GM20000 (cell line): ENCODE measurements around the gene TIGIT.
A peak's percentile ranks its signal among the peaks of the same experiment; 100 is the strongest.
"Not testable (repeated sequence)": the region's sequence is repeated elsewhere in the genome, so short reads cannot be mapped to it uniquely, and the experiment has no call there.

Experiments
- DNase-seq: peaks from one replicate; pipeline ENCODE4 v3.0.0; 2012; ENCODE audit warnings: low spot score
- TF ChIP-seq, protein P1 (sequence below): IDR thresholded peaks from 2 replicates; pipeline ENCODE4 v1.5.1; 2012; ENCODE audit warnings: mild to moderate bottlenecking, control low read depth; ENCODE audit errors: extremely low read depth, missing control alignments

Gene TIGIT

DNA sequence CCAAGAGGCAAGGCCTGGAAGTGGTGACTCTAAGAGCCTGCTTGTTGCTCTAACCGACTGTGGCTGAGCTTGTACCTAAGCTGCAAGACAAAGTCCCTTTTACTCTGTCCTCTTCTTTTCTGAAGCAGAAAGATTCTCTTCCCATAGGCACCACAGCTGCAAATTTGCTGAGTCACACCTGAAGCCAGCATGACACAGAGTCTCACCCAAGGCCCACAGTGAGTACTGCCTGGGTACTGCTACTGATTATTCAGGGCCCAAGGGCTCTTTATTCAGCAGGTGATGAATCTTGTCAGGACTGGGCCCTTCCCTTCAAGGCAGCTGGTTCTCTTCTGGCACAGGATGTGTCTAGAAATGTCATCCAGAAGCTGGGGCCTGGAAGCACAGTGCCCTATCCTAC lies 18.9 kb upstream of the TIGIT start:
- DNase-seq, result no peak
- TF ChIP-seq, protein P1, sequence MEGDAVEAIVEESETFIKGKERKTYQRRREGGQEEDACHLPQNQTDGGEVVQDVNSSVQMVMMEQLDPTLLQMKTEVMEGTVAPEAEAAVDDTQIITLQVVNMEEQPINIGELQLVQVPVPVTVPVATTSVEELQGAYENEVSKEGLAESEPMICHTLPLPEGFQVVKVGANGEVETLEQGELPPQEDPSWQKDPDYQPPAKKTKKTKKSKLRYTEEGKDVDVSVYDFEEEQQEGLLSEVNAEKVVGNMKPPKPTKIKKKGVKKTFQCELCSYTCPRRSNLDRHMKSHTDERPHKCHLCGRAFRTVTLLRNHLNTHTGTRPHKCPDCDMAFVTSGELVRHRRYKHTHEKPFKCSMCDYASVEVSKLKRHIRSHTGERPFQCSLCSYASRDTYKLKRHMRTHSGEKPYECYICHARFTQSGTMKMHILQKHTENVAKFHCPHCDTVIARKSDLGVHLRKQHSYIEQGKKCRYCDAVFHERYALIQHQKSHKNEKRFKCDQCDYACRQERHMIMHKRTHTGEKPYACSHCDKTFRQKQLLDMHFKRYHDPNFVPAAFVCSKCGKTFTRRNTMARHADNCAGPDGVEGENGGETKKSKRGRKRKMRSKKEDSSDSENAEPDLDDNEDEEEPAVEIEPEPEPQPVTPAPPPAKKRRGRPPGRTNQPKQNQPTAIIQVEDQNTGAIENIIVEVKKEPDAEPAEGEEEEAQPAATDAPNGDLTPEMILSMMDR, result no peak

DNA sequence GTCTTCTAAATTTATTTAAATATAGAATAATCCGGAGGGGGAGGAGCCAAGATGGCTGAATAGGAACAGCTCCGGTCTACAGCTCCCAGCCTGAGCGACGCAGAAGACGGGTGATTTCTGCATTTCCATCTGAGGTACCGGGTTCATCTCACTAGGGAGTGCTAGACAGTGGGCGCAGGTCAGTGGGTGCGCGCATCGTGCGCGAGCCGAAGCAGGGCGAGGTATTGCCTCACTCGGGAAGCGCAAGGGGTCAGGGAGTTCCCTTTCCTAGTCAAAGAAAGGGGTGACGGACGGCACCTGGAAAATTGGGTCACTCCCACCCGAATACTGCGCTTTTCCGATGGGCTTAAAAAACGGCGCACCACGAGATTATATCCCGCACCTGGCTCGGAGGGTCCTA lies 17.0 kb upstream of the TIGIT start:
- not testable (repeated sequence) for DNase-seq

DNA sequence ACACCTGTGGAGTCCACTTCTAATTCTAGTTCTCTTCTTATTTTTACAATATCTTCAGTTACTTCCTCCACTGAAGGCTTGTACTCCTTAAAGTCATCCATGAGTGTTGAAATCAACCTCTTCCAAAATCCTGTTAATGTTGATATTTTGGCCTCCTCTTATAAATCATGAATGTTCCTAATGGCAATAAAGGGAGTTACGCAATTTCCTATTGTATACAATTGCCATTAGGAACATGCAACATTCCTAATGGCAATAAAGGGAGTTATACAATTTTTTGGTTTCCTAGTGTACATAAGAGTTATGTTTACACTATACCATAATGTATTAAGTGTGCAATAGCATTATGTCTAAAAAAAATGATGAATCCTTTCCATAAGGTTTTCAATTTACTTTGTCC lies 9.2 kb upstream of the TIGIT start:
- DNase-seq, result no peak
- TF ChIP-seq, protein P1, result no peak

DNA sequence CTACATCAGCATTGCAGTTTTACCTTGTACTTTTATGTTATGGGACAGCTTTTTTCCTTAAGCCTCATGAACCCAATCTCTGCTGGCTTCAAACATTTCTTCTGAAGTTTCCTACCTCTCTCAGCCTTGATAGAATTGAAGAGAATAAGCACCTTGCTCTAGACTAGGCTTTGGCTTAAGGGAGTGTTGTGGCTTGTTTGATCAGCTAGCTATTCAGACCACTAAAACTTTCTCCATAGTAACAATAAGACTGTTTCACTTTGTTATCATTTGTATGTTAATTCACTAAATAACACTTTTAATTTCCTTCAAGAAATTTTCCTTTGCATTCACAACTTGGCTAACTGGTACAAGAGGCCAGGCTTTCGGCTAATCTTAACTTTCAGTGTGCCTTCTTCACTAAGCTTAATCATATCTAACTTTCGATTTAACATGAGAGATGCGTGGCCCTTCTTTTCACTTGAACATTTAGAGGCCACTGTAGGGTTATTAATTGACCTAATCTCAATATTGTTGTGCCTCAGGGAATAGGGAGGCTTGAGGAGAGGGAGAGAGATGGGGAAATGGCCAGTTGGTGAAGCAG lies 8.1 kb upstream of the TIGIT start:
- DNase-seq, result no peak
- TF ChIP-seq, protein P1, result no peak

DNA sequence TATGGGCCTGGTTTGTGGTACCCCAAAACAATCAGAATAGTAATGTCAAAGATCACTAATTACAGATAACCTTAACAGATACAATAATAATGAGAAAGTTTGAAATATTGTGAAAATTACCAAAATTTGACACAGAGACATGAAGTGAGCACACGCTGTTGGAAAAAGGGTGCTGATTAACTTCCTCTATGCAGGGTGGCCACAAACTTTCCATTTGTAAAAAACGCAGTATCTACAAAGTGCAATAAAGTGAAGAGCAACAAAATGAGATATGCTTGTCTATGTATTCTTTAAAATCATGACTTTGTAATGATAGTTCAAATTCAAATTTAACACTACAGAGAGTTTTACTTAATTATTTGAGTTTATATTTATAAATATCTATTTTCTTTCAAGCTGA lies 7.6 kb upstream of the TIGIT start:
- TF ChIP-seq, protein P1, result no peak
- no peak for DNase-seq

DNA sequence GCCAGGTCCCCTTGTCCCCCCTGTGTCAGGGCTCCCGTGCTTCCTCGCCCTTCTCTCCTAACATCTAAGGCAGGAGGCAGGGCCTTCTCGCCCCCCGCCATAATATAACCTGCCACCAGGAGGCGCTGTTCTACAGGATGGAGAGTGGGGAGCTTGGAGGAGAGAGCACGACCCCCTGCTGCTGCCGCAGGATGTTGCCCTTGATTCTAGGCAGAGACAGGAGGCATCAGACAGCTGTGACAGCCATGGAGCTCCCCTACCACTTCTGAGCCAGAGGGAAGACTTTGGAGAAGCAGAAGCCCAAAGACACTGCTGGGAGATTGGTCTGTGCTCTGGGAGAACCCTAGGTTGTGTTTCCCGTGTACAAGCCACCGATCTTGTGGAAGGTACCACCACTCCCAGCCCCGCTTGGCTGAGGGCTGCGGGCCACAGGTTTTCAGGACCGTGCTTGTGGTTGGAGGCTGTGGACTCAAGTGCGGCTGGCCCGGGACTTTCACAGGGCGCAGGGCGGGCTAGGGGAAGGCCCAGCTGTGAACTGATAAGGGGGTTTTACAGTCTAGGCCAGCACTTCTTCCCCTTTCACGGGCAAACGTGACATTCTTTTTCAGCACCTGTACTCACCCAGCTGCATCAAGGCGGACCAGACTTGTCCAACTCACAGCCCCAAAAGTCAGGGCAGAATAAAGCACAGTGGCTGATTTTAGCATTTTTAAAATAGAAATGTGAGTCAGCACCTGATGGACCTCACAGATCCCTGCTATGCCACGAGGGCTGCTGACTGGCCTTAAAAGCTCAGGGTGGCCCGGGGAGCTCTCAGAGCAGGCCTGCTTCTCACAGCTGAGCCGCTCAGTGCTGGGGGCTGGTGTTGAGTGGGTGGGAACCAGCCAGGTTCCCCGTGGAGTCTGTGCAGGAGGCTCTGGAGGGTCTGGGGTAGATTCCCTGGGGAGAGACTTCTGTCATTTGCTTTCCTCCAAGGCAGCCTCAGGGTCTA lies 2.6 kb upstream of the TIGIT start:
- TF ChIP-seq, protein P1, result peak; percentile 91
- DNase-seq, result peak; percentile 81

DNA sequence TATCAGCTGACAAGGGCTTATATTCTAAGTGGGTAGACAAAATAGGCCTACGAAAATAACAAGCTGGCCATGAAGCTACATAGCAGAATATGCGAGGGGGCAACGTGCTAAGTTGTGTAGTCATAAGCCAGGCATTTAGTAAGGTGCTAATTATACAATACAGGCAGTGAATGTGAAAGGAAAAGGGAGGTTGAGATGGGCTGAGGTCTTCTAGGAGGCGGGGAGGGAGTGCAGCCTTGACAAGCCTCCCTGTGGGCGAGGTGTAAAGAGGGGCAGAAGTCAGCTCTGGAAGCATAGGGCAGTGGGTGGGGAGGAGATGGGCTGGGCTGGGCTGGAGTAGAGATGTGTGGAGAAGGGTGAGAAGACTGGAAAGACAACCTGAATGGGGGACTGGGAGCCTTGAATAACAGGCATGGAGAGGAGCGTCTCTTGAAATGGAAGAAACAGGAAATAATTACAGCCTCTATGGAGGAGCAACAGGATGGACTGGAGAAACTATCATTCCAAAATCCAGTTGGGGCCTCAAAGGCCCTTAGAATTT lies 1.2 kb downstream of the TIGIT start:
- no peak for DNase-seq
- TF ChIP-seq, protein P1, result no peak
